SU-DHL-6 (cell line): ENCODE data around the gene HGS.

ENCODE experiments used
- H2AFZ ChIP-seq: fragments of 200-600 bp; sonication (generic); 2 replicates; pipeline ENCODE4 v1.6.1; 2014; ENCODE audit warnings: low read depth, mild to moderate bottlenecking, moderate library complexity, mixed read lengths, antibody characterized with exemption, low read length; ENCODE audit not compliant: severe bottlenecking
- H3F3A ChIP-seq: fragments of 200-600 bp; shearing (Covaris generic); 2 replicates; pipeline ENCODE4 v1.6.0; 2016; ENCODE audit warnings: antibody characterized with exemption, mild to moderate bottlenecking; ENCODE audit not compliant: insufficient read depth
- H3K27ac ChIP-seq: fragments of 200-600 bp; sonication (generic); 2 replicates; pipeline ENCODE4 v1.5.1; 2016; ENCODE audit warnings: low read depth, mild to moderate bottlenecking, low read length, moderate library complexity, mixed read lengths
- H3K27me3 ChIP-seq: fragments of 200-600 bp; sonication (generic), shearing (Covaris generic); 2 replicates; pipeline ENCODE4 v1.6.0; 2014; ENCODE audit warnings: mild to moderate bottlenecking, low read length
- H3K36me3 ChIP-seq: fragments of 200-600 bp; sonication (generic); 2 replicates; pipeline ENCODE4 v1.6.1; 2014; ENCODE audit warnings: mild to moderate bottlenecking, low read length, mixed read lengths
- H3K4me2 ChIP-seq: fragments of 300-600, 200-600 bp; shearing (Covaris generic), sonication (generic); 2 replicates; pipeline ENCODE4 v1.6.0; 2014; ENCODE audit warnings: low read length, low read depth, mild to moderate bottlenecking; ENCODE audit not compliant: poor library complexity, severe bottlenecking
- H3K4me3 ChIP-seq: fragments of 200-600 bp; sonication (generic); 2 replicates; pipeline ENCODE4 v1.5.1; 2014; ENCODE audit warnings: antibody characterized with exemption, low read length, mild to moderate bottlenecking, mixed read lengths; ENCODE audit not compliant: insufficient read depth, poor library complexity, severe bottlenecking
- H3K79me2 ChIP-seq: fragments of 200-600 bp; sonication (generic); 2 replicates; pipeline ENCODE4 v1.6.1; 2014; ENCODE audit warnings: mild to moderate bottlenecking, low read length, moderate library complexity; ENCODE audit not compliant: insufficient read depth
- H3K9ac ChIP-seq: fragments of 200-600 bp; sonication (generic); 2 replicates; pipeline ENCODE4 v1.7.0; 2014; ENCODE audit warnings: mild to moderate bottlenecking, low read length
- H3K9me2 ChIP-seq: fragments of 200-600 bp; sonication (generic); replicated peaks from 2 replicates; pipeline ENCODE4 v1.6.1; 2014; ENCODE audit warnings: low read length; ENCODE audit not compliant: insufficient read depth
- H3K9me3 ChIP-seq: fragments of 200-600 bp; sonication (generic); 2 replicates; pipeline ENCODE4 v1.6.1; 2014; ENCODE audit warnings: low read length, mixed read lengths; ENCODE audit not compliant: insufficient read depth
- H4K20me1 ChIP-seq: fragments of 200-600 bp; sonication (generic); 2 replicates; pipeline ENCODE4 v1.6.1; 2014; ENCODE audit warnings: low read depth, mild to moderate bottlenecking, antibody characterized with exemption, low read length, moderate library complexity, mixed read lengths
- CTCF ChIP-seq: fragments of 200-600 bp; sonication (generic); IDR thresholded peaks from one replicate; pipeline ENCODE4 v1.5.1; 2017; ENCODE audit warnings: antibody characterized with exemption, mild to moderate bottlenecking, low read length, moderate library complexity; ENCODE audit not compliant: insufficient read depth, poor library complexity, severe bottlenecking
- EZH2phosphoT487 ChIP-seq: fragments of 200-600 bp; sonication (generic), shearing (Covaris generic); conservative IDR thresholded peaks from 2 replicates; pipeline ENCODE4 v1.6.1; 2018; ENCODE audit warnings: mild to moderate bottlenecking, antibody characterized with exemption, low read length, moderate library complexity, mixed read lengths

HGS gene

GRCh38 chr17:81734405-81735263 is 50.8 kb downstream of the HGS start:
- no peaks in the 10 kb centered on the region for H4K20me1 ChIP-seq
- no peak overlapping the region for H3K9ac ChIP-seq
- H3K36me3 ChIP-seq, result no peaks in the 10 kb centered on the region
- no peaks in the 10 kb centered on the region for H3K9me3 ChIP-seq
- no peak overlapping the region for H3K4me2 ChIP-seq
- TF ChIP-seq EZH2phosphoT487, result no peak
- TF ChIP-seq CTCF, result no peak
- H3K4me3 ChIP-seq, result no peak overlapping the region
- H3K9me2 ChIP-seq, result no peaks in the 10 kb centered on the region
- no peaks in the 10 kb centered on the region for H3K79me2 ChIP-seq
- H3K27ac ChIP-seq, result no peak overlapping the region
- H3K27me3 ChIP-seq, result no peaks in the 10 kb centered on the region
- H2AFZ ChIP-seq, result no peak overlapping the region
- H3F3A ChIP-seq, result no peaks in the 10 kb centered on the region

GRCh38 chr17:81735264-81736102 is 51.7 kb downstream of the HGS start:
- H3K36me3 ChIP-seq, result no peaks in the 10 kb centered on the region
- no peak overlapping the region for H3K27ac ChIP-seq
- TF ChIP-seq EZH2phosphoT487 (no peak), CTCF (no peak)
- no peak overlapping the region for H2AFZ ChIP-seq
- H3K9me3 ChIP-seq, result no peaks in the 10 kb centered on the region
- H3K27me3 ChIP-seq, result no peaks in the 10 kb centered on the region
- H3K79me2 ChIP-seq, result no peaks in the 10 kb centered on the region
- H3K9ac ChIP-seq, result no peak overlapping the region
- H4K20me1 ChIP-seq, result no peaks in the 10 kb centered on the region
- no peaks in the 10 kb centered on the region for H3F3A ChIP-seq
- no peak overlapping the region for H3K4me3 ChIP-seq
- no peak overlapping the region for H3K4me2 ChIP-seq
- H3K9me2 ChIP-seq, result no peaks in the 10 kb centered on the region

- Histone ChIP-seq H2AFZ (no peak overlapping the region), H3K9me2 (no peaks in the 10 kb centered on the region), H3K4me3 (no peak overlapping the region), H3K4me2 (no peak overlapping the region), H3K79me2 (no peaks in the 10 kb centered on the region), H3K27me3 (no peaks in the 10 kb centered on the region), H3F3A (no peaks in the 10 kb centered on the region), H4K20me1 (no peaks in the 10 kb centered on the region), H3K9ac (no peak overlapping the region), H3K27ac (no peak overlapping the region), H3K9me3 (no peaks in the 10 kb centered on the region), H3K36me3 (no peaks in the 10 kb centered on the region)
- TF ChIP-seq EZH2phosphoT487 (no peak), CTCF (no peak)
Observed at GRCh38 chr17:81737947-81738800, 54.4 kb downstream of the HGS start.
